NCI-H2227 (cell line): Measurements from ENCODE around the gene MRAP2.
"Not testable (repeated sequence)": the region's sequence is repeated elsewhere in the genome, so short reads cannot be mapped to it uniquely, and the experiment has no call there.

Source experiments
- DNase-seq: peaks from one replicate; lab custom pipeline; 2025; ENCODE audit not compliant: unreplicated experiment; lab: John Stamatoyannopoulos, UW

The MRAP2 gene

GRCh38 chr6:84028350-84028749 is 5.2 kb upstream of the MRAP2 start:
- DNase-seq, result no peak

- DNase-seq, result not testable (repeated sequence)
Observed at GRCh38 chr6:84032000-84032399, 1.6 kb upstream of the MRAP2 start.

GRCh38 chr6:84035484-84035883 is 1.9 kb downstream of the MRAP2 start:
- DNase-seq, result no peak

GRCh38 chr6:84037425-84038089 is 4.0 kb downstream of the MRAP2 start:
- no peak for DNase-seq

DNA sequence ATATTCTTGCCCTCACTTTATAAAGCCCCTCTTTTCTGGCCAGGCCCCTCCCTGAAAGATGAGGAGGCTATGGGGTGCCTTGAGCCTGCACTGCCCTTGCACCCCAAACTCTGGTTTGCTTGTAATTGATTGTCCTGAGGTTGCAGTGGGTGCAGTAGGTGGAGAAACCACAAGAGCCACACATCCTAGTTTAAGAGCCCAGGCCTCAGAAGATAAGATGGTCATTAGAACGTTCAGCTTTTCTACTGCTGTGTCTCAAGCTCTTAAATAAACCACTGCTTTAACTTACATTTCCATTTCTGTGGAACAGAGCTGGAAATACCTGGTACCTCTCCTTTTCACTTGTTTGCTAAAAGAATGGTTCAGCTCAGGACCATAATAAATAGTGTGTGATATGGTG is 9.0 kb downstream of the MRAP2 start:
- DNase-seq, result no peak

DNA sequence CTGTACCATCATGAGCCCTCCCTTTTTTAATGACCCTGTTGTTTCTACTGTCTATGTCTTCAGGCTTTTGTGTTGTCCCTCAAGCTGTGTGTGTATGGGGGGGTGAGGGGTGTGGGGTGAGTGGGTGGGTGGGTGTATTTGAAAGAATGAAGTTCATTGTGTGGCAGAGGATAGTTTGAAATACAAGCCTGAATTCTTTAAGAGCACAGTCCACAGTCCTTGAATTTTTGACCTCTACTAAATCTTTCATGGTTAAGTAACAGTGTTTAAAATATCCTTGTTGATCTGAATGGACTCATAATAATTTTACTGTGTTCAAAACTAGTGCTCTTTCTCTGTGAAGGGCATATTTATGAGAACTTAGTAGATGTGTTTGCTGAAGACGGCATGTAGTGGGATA is 10.0 kb downstream of the MRAP2 start:
- no peak for DNase-seq

DNA sequence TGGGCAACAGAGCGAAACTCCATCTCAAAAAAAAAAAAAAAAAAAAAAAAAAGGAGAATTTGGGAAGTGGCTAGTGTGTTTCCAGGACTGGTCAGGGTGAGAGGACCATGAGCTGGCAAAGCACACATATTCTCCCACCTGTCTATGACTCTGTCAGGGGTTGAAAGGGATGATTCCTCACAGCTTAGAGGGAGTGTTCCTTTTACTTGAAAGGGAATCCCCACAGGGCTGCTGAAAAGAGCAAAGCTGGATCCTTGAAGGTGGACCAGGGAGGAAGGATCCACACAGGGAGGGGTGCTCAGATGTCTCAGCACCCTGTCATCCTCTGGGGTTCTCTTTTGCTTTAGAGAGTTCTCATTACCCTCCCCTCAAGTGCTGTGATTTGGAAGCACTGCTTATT is 13.2 kb downstream of the MRAP2 start:
- no peak for DNase-seq

DNA sequence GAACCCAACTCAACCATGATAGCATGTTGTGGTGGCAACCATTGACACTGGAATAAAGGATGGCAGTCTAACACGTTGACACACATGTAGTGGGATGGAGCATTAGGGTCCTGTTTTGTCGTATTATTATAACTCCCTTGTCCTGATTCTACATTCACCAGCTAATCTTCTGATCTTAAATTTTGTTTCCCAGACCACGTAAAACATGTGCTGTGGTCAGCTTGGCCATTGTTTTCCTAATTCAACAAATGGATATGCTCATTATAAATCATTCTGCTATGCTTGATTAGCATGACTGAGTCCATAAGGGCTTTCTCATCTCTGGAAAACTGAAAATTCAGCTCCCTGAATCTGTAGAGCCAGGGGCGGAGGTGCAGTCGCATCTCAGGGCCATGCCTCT is 15.0 kb downstream of the MRAP2 start:
- no peak for DNase-seq

DNA sequence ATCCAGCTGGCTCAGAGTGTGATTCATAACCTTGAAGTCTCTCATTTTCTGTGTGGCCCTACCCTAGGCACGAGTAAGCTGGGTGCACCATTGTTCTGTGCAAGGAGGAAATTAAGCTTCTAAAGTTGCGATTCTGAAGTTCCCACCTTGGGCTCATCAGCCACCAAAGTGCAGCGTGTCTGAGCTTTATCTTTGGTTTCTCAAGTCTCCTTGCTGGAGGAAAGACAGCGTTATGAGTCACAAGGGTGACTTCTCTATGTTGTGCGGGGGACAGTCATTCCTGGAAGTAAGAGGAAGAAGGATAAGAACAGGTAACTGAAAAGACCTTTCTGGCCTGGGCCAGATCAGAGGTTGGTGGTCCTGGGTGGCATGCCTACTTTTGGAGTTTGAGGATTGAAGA is 16.8 kb downstream of the MRAP2 start:
- no peak for DNase-seq

DNA sequence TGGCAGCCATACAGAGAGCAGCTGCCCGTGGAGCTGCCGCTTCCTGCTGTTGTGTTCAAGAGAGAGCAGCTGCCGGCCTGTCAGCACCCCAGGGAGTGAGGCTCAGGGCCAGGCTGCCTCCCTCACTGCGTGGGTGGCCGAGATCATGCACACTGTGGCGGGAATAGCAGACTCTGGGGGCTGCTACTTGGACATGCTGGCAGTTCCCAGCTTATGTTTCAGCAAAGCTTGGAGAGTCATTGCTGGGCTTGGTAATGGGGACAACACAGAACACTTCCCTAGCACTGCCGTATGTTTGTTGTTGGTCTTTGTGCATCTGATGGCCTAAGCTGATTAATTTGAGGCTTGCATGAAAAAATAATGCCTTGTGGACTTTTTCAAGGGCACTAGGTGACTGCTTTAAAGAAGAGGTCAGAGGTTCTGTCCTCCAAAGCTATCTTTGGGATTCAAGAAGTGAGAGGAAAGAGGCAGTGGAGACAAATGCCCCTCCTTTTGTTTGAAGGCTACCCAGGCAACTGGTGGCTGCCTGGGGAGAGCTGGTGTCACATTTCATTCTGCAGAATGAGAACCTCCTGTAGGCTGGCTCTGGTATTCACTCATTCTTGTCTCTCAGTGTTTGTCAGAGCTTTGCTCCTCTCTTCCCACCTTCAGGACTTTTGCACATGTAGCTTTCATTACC is 18.8 kb downstream of the MRAP2 start:
- peak; percentile 55 for DNase-seq

- no peak for DNase-seq
Observed at GRCh38 chr6:84052883-84053241, 19.3 kb downstream of the MRAP2 start.

GRCh38 chr6:84055647-84056046 is 22.1 kb downstream of the MRAP2 start:
- no peak for DNase-seq

- DNase-seq, result no peak
Observed at GRCh38 chr6:84057908-84058307, 24.3 kb downstream of the MRAP2 start.

DNA sequence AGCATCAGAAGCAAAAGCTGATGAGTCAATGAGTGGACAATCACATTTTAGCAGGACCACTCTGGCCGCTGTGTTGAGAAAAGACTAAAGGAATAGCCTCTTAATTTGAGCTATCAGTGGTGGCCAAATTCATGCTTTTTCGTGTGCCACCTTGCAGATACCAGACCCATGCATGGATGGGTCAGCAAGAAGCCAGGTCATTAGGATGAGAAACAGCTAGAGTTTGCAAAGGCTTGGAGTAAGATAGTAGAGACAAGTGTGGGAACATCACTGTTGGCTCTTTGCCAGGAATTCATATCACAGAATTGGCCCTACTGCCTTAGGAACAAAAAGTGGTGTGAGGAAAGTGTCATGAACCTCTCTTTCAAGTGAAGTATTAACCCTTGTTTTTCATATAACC is 25.5 kb downstream of the MRAP2 start:
- DNase-seq, result peak; percentile 3

DNA sequence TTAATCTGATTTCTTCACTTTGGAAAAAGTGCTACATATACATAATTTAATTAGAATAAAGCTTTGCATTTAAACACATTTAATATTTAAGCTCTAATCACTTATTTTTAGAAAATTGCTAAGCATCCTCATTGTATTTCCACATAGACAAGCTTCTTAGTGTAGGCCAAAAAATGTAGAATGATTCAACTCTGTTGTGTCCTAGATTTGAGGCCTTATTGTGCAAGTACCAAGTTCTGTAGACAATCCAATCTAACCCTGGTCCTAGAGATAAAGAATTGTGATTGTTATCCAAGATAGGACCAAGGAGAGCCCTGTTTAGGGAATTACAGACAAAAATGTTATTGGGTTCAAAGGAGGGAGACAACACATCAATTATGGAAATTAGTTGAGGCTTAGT is 27.6 kb downstream of the MRAP2 start:
- no peak for DNase-seq

GRCh38 chr6:84061613-84062398 is 28.2 kb downstream of the MRAP2 start:
- peak; percentile 15 for DNase-seq

DNA sequence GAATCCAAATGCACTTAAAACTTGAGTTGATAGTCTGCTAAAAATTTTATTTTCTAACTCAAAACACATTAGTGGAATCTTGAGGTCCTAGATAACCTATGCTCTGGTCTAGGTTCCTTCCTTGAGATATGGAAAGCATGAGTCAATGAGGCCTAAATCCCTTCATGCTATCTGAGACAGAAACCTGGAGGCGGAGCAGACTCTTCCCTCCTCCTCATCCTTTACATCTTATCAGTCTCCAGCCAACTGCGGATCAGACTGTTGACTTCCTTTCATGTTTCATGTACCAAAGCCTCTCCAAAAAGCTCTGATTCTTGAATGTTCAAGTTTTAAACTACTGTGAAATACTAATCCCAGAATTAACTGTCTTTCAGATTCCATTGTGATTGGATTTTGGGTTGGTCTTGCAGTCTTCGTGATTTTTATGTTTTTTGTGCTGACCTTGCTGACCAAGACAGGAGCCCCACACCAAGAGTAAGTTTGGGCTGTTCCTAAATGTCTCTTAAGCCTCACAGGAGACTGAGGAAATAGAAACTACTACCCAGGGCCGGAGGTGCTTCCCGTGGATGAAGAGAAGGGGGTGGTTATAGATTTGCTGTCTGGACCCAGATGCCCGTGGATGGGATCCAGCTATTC is 29.1 kb downstream of the MRAP2 start:
- no peak for DNase-seq

DNA sequence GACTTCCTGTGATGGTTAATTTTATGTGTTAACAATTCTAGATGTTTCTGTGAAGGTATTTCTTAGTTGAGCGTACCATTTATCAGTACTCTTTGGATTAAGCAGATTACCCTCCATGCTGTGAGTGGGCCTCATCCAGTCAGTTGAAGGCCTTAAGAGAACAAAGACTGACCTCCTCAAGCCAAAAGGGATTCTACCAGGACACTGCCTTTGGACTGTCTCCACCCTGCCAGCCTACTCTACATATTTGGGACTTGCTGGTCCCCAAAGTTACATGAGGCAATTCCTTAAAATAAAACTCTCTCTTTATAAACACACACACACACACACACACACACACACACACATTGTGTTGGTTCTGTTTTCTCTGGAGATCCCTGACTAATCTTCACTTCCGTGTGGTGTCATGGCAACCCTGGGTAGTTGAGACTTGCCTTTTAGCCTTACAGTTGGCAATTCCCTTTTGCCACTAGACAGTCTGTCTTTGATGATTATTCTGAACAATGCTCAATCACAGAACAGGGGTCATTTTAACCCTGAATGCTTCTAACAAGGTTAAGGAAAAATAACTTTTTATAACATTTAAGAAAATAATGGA is 32.2 kb downstream of the MRAP2 start:
- peak; percentile 33 for DNase-seq

- no peak for DNase-seq
Observed at GRCh38 chr6:84066536-84066935, 33.0 kb downstream of the MRAP2 start.

DNA sequence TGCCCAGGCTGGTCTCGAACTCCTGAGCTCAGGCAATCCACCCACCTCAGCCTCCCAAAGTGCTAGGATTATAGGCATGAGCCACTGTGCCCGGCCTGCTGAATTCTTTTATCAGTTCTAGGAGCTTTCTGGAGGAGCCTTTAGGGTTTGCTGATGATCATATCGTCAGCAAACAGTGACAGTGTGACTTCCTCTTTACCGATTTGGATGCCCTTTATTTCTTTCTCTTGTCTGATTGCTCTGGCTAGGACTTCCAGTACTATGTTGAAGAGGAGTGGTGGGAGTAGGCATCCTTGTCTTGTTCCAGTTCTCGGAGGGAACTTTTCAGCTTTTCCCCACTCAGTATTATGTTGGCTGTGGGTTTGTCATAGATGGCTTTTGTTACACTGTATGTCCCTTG is 35.3 kb downstream of the MRAP2 start:
- not testable (repeated sequence) for DNase-seq

DNA sequence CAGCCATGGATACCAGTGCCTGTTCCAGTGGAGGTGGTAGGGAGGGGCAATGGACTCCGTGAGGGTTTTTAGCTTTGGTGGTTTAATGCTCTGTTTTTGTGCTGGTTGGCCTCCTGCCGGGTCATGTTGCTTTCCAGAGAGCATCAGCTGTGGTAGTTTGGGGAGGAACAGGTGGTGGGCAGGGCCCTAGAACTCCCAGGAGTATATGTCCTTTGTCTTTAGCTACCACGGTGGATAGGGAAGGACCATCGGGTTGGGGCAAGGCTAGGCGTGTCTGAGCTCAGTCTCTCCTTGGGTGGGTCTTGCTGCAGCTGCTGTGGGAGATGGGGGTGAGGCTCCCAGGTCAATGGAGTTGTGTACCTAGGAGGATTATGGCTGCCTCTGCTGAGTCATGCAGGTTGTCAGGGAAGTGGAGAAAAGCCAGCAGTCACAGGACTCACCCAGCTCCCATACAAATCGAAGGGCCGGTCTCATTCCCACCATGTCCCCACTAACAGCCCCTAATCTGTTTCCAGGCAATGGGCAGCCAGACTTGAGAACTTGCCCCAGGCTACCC is 38.9 kb downstream of the MRAP2 start:
- no peak for DNase-seq
